ENCODE measurements around the gene ATP6AP1.
"Not testable (repeated sequence)": the region's sequence is repeated elsewhere in the genome, so short reads cannot be mapped to it uniquely, and the experiment has no call there.

The ATP6AP1 gene

GRCh38 chrX:154398668-154399526 lies 29.6 kb upstream of the ATP6AP1 start:
- in situ Hi-C loops (cut with MboI; ENCODE audit: low sequenced_read_pairs): no loop called here

GRCh38 chrX:154399527-154400368 lies 28.7 kb upstream of the ATP6AP1 start:
- in situ Hi-C loops (cut with MboI; ENCODE audit: low sequenced_read_pairs): no loop called here

GRCh38 chrX:154400369-154400817 lies 28.1 kb upstream of the ATP6AP1 start:
- in situ Hi-C loops (cut with MboI; ENCODE audit: low sequenced_read_pairs): not testable (repeated sequence)

- in situ Hi-C loops (cut with MboI; ENCODE audit: low sequenced_read_pairs): no loop called here
Observed at GRCh38 chrX:154401045-154401799, 27.3 kb upstream of the ATP6AP1 start.

GRCh38 chrX:154401918-154402621 lies 26.4 kb upstream of the ATP6AP1 start:
- in situ Hi-C loops (cut with MboI; ENCODE audit: low sequenced_read_pairs): no loop called here

- in situ Hi-C loops (cut with MboI; ENCODE audit: low sequenced_read_pairs): no loop called here
Observed at GRCh38 chrX:154402622-154403127, 25.8 kb upstream of the ATP6AP1 start.

GRCh38 chrX:154403192-154403591 lies 25.3 kb upstream of the ATP6AP1 start:
- in situ Hi-C loops (cut with MboI; ENCODE audit: low sequenced_read_pairs): no loop called here

GRCh38 chrX:154403858-154404257 lies 24.6 kb upstream of the ATP6AP1 start:
- in situ Hi-C loops (cut with MboI; ENCODE audit: low sequenced_read_pairs): no loop called here

GRCh38 chrX:154404625-154405192 lies 23.8 kb upstream of the ATP6AP1 start:
- in situ Hi-C loops (cut with MboI; ENCODE audit: low sequenced_read_pairs): no loop called here

- in situ Hi-C loops (cut with MboI; ENCODE audit: low sequenced_read_pairs): no loop called here
Observed at GRCh38 chrX:154408659-154409221, 19.7 kb upstream of the ATP6AP1 start.

- in situ Hi-C loops (cut with MboI; ENCODE audit: low sequenced_read_pairs): no loop called here
Observed at GRCh38 chrX:154409222-154409871, 19.1 kb upstream of the ATP6AP1 start, which contains the start of gene DNASE1L1. Gene DNASE1L1 (minus strand): TSS chrX:154409254. CDS start chrX:154405568, 3,686 bp downstream.

GRCh38 chrX:154411981-154412340 lies 16.5 kb upstream of the ATP6AP1 start:
- in situ Hi-C loops (cut with MboI; ENCODE audit: low sequenced_read_pairs): no loop called here

GRCh38 chrX:154412468-154412867 lies 16.0 kb upstream of the ATP6AP1 start:
- in situ Hi-C loops (cut with MboI; ENCODE audit: low sequenced_read_pairs): no loop called here

- in situ Hi-C loops (cut with MboI; ENCODE audit: low sequenced_read_pairs): no loop called here
Observed at GRCh38 chrX:154413142-154413541, 15.3 kb upstream of the ATP6AP1 start.

GRCh38 chrX:154417157-154417556 lies 11.3 kb upstream of the ATP6AP1 start:
- in situ Hi-C loops (cut with MboI; ENCODE audit: low sequenced_read_pairs): no loop called here

- in situ Hi-C loops (cut with MboI; ENCODE audit: low sequenced_read_pairs): no loop called here
Observed at GRCh38 chrX:154419189-154419588, 9.3 kb upstream of the ATP6AP1 start.

- in situ Hi-C loops (cut with MboI; ENCODE audit: low sequenced_read_pairs): no loop called here
Observed at GRCh38 chrX:154419688-154420401, 8.6 kb upstream of the ATP6AP1 start.

- in situ Hi-C loops (cut with MboI; ENCODE audit: low sequenced_read_pairs): no loop called here
Observed at GRCh38 chrX:154420402-154420756, 8.1 kb upstream of the ATP6AP1 start.

All from HL-60/S4 (cell line).